Astrocyte of the cerebellum (primary cell): ENCODE measurements around the gene EPN1.

Source experiments
- DNase-seq: peaks from one replicate; pipeline ENCODE4 v3.0.0-alpha.2; 2011; ENCODE audit warnings: low read depth
- H3K4me3 ChIP-seq: 2 replicates; pipeline ENCODE4 v1.5.1; 2011; ENCODE audit warnings: mild to moderate bottlenecking, low read depth, low read length, moderate library complexity
- in situ Hi-C: cut with HindIII; loops from 2 replicates; pipeline ENCODE4 v1.10.0; 2017; ENCODE audit warnings: low sequenced_read_pairs
- TF ChIP-seq, protein P1 (sequence below): IDR thresholded peaks from 2 replicates; pipeline ENCODE4 v1.5.1; 2012; ENCODE audit warnings: low read length, low read depth, moderate library complexity, mild to moderate bottlenecking; ENCODE audit errors: missing control alignments

Gene EPN1

DNA sequence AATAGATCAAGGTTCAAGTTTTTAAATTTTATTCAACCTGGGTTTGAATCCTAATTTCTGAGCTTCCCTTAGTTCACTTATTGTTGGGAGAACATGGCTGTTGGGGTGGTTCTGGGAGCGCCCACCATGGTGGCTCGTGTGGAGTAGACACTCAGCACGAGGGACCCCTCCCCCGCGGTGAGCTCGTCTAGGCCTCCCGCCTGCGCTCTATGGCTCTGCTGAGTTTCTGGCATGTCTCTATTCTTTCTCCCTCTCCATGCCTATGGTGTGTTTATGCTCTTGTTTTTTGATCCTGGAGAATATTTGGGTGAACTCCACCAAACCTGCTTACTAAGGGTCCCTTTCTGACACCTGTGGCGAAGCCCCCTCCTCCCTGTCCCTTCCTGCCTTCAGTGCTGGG lies 1.6 kb upstream of the EPN1 start:
- TF ChIP-seq, protein P1, sequence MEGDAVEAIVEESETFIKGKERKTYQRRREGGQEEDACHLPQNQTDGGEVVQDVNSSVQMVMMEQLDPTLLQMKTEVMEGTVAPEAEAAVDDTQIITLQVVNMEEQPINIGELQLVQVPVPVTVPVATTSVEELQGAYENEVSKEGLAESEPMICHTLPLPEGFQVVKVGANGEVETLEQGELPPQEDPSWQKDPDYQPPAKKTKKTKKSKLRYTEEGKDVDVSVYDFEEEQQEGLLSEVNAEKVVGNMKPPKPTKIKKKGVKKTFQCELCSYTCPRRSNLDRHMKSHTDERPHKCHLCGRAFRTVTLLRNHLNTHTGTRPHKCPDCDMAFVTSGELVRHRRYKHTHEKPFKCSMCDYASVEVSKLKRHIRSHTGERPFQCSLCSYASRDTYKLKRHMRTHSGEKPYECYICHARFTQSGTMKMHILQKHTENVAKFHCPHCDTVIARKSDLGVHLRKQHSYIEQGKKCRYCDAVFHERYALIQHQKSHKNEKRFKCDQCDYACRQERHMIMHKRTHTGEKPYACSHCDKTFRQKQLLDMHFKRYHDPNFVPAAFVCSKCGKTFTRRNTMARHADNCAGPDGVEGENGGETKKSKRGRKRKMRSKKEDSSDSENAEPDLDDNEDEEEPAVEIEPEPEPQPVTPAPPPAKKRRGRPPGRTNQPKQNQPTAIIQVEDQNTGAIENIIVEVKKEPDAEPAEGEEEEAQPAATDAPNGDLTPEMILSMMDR = no peak

DNA sequence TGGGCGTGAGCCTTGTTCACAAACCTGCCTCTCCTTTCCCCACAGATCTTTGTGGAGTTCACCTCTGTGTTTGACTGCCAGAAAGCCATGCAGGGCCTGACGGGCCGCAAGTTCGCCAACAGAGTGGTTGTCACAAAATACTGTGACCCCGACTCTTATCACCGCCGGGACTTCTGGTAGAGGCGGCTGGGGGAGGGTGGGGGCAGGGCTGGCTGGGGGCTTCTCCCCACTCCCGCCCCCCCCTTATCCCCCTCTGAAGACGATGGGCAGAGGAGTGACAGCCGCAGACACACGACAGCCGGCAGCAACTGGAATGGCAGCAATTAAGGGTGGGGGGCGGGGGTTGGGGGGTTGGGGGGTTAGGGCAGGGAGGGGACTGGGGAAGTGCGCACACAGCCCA lies 1.1 kb upstream of the EPN1 start:
- no peak for DNase-seq
- in situ Hi-C loops = no loop called here
- TF ChIP-seq, protein P1 = no peak
- no peak overlapping the region for H3K4me3 ChIP-seq

More for the DNA sequence above, 1.6 kb upstream of the EPN1 start:
- in situ Hi-C loops = no loop called here
- no peak overlapping the region for H3K4me3 ChIP-seq
- no peak for DNase-seq

GRCh38 chr19:55674459-55674840 lies 576 bp upstream of the EPN1 start:
- in situ Hi-C loops = no loop called here
- no peak for DNase-seq
- H3K4me3 ChIP-seq = peak overlapping the region; percentile 59
- TF ChIP-seq, protein P1 = no peak

DNA sequence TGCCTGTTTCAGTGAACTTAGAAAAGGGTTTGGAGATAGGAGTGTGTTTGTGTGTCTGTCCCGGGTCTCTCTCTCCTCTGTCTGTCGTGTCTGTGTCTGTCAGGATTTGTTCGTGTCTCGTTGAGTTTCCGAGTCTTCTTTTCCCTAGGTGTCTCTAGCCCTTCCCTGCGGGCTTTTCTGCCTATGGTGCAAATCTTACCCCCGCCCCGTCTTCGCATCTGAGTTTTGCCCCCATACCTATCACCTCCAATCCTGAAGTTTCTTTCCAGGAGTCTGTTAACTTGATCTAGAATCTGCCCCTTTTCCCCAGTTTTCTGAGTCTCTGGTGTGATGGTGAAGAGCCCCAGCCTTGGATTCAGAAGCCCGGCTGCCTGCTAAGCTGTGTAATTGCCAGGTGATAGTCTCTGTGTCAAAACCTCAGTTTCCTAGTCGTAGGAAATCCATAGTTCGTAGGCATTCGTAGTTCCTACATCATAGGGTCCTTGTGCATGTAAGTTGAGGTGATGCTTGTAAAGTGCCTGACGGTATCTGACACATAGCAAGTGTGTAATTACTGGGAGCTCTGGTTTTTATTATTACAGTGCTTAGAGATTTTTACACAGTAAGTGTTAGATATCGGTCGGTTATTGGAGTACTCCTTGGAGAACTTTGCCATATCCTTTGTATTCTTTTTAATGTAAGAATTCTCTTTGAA lies 782 bp downstream of the EPN1 start:
- in situ Hi-C loops = no loop called here
- DNase-seq = no peak
- TF ChIP-seq, protein P1 = no peak
- peak overlapping the region; percentile 59 for H3K4me3 ChIP-seq

GRCh38 chr19:55676383-55676782 lies 1.4 kb downstream of the EPN1 start:
- DNase-seq = no peak
- TF ChIP-seq, protein P1 = no peak
- H3K4me3 ChIP-seq = peak overlapping the region; percentile 59
- in situ Hi-C loops = no loop called here

- H3K4me3 ChIP-seq = peak overlapping the region; percentile 59
- DNase-seq = no peak
- in situ Hi-C loops = no loop called here
- TF ChIP-seq, protein P1 = no peak
Measured at GRCh38 chr19:55676889-55677505, 2.0 kb downstream of the EPN1 start.
